Measurements from ENCODE around the gene THAP3. TPM values are rescaled to one million over a fixed set of nuclear protein-coding genes. Genes with fewer than 3 reads are reported as not detected.
"Not testable (repeated sequence)": the region's sequence is repeated elsewhere in the genome, so short reads cannot be mapped to it uniquely, and the experiment has no call there.

Gene THAP3
- total and polyA plus RNA-seq, 7 donors: 8.9 to 40.1 (median 18.8) TPM

GRCh38 chr1:6596886-6597776 is 27.5 kb upstream of the THAP3 start:
- Histone ChIP-seq H3K36me3 (ENCODE audit: insufficient read depth in 1 of 2, low read depth in 1 of 2) (peaks cover 7 to 69% of the 10 kb centered on the region in 2 donors), H3K4me1 (peaks cover 57% of the 10 kb centered on the region), H3K27ac (peak overlapping the region; percentile 98), H3K4me3 (peak overlapping the region; percentile 87), H3K27me3 (ENCODE audit: insufficient read depth in 3 of 3, low read length in 2 of 3) (no peaks in the 10 kb centered on the region), H3K9me3 (no peaks in the 10 kb centered on the region)
- peak in 1 of 4 donors; percentile 2 for ATAC-seq
- DNase-seq: no peak
- TF ChIP-seq, protein P1, sequence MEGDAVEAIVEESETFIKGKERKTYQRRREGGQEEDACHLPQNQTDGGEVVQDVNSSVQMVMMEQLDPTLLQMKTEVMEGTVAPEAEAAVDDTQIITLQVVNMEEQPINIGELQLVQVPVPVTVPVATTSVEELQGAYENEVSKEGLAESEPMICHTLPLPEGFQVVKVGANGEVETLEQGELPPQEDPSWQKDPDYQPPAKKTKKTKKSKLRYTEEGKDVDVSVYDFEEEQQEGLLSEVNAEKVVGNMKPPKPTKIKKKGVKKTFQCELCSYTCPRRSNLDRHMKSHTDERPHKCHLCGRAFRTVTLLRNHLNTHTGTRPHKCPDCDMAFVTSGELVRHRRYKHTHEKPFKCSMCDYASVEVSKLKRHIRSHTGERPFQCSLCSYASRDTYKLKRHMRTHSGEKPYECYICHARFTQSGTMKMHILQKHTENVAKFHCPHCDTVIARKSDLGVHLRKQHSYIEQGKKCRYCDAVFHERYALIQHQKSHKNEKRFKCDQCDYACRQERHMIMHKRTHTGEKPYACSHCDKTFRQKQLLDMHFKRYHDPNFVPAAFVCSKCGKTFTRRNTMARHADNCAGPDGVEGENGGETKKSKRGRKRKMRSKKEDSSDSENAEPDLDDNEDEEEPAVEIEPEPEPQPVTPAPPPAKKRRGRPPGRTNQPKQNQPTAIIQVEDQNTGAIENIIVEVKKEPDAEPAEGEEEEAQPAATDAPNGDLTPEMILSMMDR (IDR thresholded peaks at IDR 0.05): no peak
- intact Hi-C loops (cut with DNase I): no loop called here
- 32 to 55% (median 33%) methylated on average over 15 of the region's 15 CpGs for WGBS, 3 donors

- no peak for ATAC-seq
- peaks cover 7 to 63% of the 10 kb centered on the region in 2 donors for H3K36me3 ChIP-seq (ENCODE audit: insufficient read depth in 1 of 2, low read depth in 1 of 2)
- H3K4me1 ChIP-seq: peaks cover 51% of the 10 kb centered on the region
These were observed 26.9 kb upstream of the THAP3 start for GRCh38 chr1:6597777-6598131.

DNA sequence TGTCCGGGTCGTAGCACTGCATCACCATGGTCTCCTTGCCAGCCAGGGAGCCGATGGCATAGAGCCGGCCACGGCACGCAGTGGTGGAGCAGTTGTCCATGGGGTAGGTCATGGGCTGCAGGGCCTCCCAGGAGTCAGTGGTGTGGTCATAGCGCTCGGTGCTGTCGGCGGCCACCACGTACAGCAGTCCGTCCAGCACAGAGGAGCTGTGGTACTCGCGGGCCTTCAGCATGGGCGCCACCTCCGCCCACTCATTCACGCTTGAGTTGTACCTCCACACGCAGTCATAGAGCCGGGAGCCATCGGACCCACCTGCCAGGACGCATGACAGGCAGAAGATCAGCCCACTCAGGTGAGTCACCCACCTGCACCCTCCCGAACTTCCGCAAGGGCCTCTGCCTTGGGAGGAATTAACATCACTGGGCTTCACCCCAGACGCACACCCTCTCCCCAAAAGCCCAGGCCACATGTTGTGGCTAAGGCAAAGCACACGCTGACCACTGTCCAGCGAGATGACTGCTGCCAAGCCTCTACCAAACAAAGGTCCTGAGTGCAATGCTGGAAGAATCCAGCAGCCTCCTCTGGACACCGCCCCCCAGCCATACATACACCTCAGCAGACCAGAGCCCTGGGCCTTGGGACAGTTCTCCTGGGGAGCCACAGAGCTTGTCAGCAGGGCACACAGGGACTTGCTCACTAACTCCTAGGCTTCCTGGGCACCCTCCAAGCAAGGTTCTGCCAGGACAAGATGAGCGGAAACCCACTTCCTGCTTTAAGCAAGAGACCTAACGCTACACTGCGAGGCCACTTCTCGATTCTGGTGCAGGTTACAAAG is 25.3 kb upstream of the THAP3 start:
- Histone ChIP-seq H3K27me3 (ENCODE audit: insufficient read depth in 3 of 3, low read length in 2 of 3) (no peaks in the 10 kb centered on the region), H3K36me3 (ENCODE audit: insufficient read depth in 1 of 2, low read depth in 1 of 2) (peaks cover 4 to 47% of the 10 kb centered on the region in 2 donors), H3K27ac (peak overlapping the region; percentile 98), H3K4me3 (peak overlapping the region; percentile 87), H3K4me1 (peaks cover 47% of the 10 kb centered on the region), H3K9me3 (no peaks in the 10 kb centered on the region)
- peak in 2 of 4 donors; percentile 0 to 3 for ATAC-seq
- peak; percentile 43 to 75 for DNase-seq
- intact Hi-C loops (cut with DNase I): no loop called here
- TF ChIP-seq, protein P1 (IDR thresholded peaks at IDR 0.05): no peak
- 33 to 54% (median 43%) methylated on average over 31 of the region's 31 CpGs for WGBS, 3 donors

More at GRCh38 chr1:6597777-6598131, 26.9 kb upstream of the THAP3 start:
- DNase-seq: no peak
- Histone ChIP-seq H3K27me3 (ENCODE audit: insufficient read depth in 3 of 3, low read length in 2 of 3) (no peaks in the 10 kb centered on the region), H3K9me3 (no peaks in the 10 kb centered on the region), H3K27ac (peak overlapping the region; percentile 98), H3K4me3 (peak overlapping the region; percentile 87)
- intact Hi-C loops (cut with DNase I): no loop called here
- TF ChIP-seq, protein P1 (IDR thresholded peaks at IDR 0.05): no peak
- WGBS, 3 donors: 24 to 39% (median 26%) methylated on average over 6 of the region's 6 CpGs

- ATAC-seq; DNase-seq; H3K9me3 ChIP-seq; intact Hi-C loops (cut with DNase I); H3K27me3 ChIP-seq (ENCODE audit: insufficient read depth in 3 of 3, low read length in 2 of 3): not testable (repeated sequence)
- peaks cover 53% of the 10 kb centered on the region for H3K4me1 ChIP-seq
- H3K4me3 ChIP-seq: peak overlapping the region; percentile 87
- 31 to 65% (median 35%) methylated on average over 8 of the region's 8 CpGs for WGBS, 3 donors
- H3K27ac ChIP-seq: peak overlapping the region; percentile 98
- H3K36me3 ChIP-seq (ENCODE audit: insufficient read depth in 1 of 2, low read depth in 1 of 2): peaks cover 4 to 41% of the 10 kb centered on the region in 2 donors
These were observed 24.7 kb upstream of the THAP3 start for GRCh38 chr1:6599991-6600390.

Measured in psoas muscle (tissue), 8 donors.